ENCODE measurements around the gene METTL23. TPM values are rescaled to one million over a fixed set of nuclear protein-coding genes. Genes with fewer than 3 reads are reported as not detected.

The METTL23 gene
- polyA plus RNA-seq, 3 donors = 37.9 to 71.3 (median 56.5) TPM

DNA sequence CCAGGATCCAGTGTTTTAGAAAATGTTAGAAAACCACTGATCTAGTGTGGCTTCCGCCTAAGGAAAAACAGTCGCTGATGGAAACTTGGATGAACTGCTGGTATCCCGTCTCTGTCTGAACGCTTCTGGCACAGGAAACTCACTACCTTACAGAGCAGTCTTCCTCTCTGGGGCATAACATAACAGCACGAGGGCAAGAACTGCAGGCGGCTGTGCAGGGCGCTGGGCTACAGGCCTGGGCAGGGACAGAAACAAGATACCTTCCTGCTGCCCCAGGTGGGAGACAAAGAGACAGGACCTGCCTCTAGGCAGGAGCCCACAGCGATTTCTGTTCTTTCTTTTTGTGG, 26.4 kb upstream of the METTL23 start:
- Histone ChIP-seq H3K79me2 (ENCODE audit: insufficient read depth, low read length) (no peaks in the 10 kb centered on the region), H4K20me1 (ENCODE audit: insufficient read depth, low read length) (no peaks in the 10 kb centered on the region), H2AFZ (ENCODE audit: insufficient read depth, low read depth, low read length, poor library complexity, severe bottlenecking) (no peak overlapping the region), H3K9me3 (replicated peaks in 1 of 2; ENCODE audit: control insufficient read depth in 1 of 2, insufficient read depth in 1 of 2, low read length in 2 of 2) (no peaks in the 10 kb centered on the region), H3K4me1 (ENCODE audit: control insufficient read depth in 1 of 2, insufficient read depth in 2 of 2, low read length in 2 of 2) (no peaks in the 10 kb centered on the region), H3K9ac (ENCODE audit: insufficient read depth, low read length, poor library complexity, severe bottlenecking) (no peak overlapping the region), H3K4me2 (replicated peaks; ENCODE audit: extremely low read depth, low read length, poor library complexity, severe bottlenecking) (no peak overlapping the region), H3K4me3 (replicated peaks in 1 of 3; ENCODE audit: low read depth in 2 of 3, low read length in 3 of 3) (no peak overlapping the region), H3K27me3 (ENCODE audit: control insufficient read depth in 2 of 2, insufficient read depth in 2 of 2, low read length in 2 of 2) (no peaks in the 10 kb centered on the region), H3K36me3 (replicated peaks in 1 of 2; ENCODE audit: control insufficient read depth in 1 of 2, insufficient read depth in 2 of 2, low read length in 2 of 2) (no peaks in the 10 kb centered on the region), H3K27ac (ENCODE audit: low read depth in 1 of 2, low read length in 2 of 2) (no peak overlapping the region)
- 90% methylated on average over 8 of the region's 8 CpGs for WGBS (ENCODE audit: insufficient coverage)
- Mint-ChIP-seq H3K36me3 (no peaks in the 10 kb centered on the region), H3K27me3 (ENCODE audit: low read depth in 3 of 3) (peaks cover 0 to 12% (median 8%) of the 10 kb centered on the region in 3 donors), H3K9me3 (no peaks in the 10 kb centered on the region), H3K4me3 (no peak overlapping the region), H3K27ac (no peak overlapping the region), H3K4me1 (peaks cover 4% of the 10 kb centered on the region)
- intact Hi-C loops (cut with micrococcal nuclease) = loop anchor here in 1 of 2 donors (10.0 kb wide), 1 partner anchor 175 kb away; no protein-coding TSS in a partner anchor
- DNase-seq = no peak
- TF ChIP-seq, protein P1, sequence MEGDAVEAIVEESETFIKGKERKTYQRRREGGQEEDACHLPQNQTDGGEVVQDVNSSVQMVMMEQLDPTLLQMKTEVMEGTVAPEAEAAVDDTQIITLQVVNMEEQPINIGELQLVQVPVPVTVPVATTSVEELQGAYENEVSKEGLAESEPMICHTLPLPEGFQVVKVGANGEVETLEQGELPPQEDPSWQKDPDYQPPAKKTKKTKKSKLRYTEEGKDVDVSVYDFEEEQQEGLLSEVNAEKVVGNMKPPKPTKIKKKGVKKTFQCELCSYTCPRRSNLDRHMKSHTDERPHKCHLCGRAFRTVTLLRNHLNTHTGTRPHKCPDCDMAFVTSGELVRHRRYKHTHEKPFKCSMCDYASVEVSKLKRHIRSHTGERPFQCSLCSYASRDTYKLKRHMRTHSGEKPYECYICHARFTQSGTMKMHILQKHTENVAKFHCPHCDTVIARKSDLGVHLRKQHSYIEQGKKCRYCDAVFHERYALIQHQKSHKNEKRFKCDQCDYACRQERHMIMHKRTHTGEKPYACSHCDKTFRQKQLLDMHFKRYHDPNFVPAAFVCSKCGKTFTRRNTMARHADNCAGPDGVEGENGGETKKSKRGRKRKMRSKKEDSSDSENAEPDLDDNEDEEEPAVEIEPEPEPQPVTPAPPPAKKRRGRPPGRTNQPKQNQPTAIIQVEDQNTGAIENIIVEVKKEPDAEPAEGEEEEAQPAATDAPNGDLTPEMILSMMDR (IDR thresholded peaks at IDR 0.05) = no peak

DNA sequence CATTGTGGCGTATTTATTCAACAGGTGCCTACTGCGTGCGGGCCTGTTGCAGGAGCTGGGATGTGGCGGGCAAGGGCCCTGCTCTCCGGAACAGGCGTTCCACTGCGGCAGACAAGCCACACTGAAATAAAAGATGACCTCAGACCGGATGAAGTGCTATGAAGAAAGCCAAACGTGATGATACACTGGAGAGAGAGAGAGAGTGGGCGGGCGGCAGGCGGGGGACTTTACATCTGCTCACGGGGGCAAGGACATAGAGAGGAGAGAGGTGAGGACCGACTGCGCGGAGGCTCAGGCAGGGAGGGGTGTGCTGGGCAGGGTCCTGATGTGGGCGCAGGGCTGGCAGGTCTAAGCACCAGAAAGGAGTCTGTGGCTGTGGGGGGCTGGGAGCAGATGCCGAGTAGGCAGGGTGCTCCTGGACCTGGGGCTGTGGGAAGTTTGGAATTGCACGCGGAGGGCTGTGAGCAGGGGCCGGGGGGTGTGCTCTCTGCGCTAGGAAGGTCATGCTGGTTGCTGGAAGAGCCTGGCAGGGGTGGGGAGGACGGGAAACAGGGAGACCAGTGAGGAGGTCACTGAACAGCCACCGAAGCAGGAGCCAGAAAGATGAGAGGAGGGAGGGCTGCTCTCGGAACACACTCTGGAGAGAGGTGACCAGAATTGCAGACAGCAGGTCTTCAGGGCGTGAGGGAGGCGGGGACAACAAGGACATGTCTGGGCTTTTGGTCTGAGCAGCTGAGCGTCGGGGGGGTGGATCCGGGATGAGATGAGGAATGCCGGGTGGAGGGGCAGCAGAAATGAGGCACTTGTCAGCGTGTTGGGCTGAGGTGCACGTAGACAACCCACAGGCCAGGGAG, 25.8 kb upstream of the METTL23 start:
- Histone ChIP-seq H3K4me1 (ENCODE audit: control insufficient read depth in 1 of 2, insufficient read depth in 2 of 2, low read length in 2 of 2) (no peaks in the 10 kb centered on the region), H2AFZ (ENCODE audit: insufficient read depth, low read depth, low read length, poor library complexity, severe bottlenecking) (no peak overlapping the region)
- 96% methylated on average over 29 of the region's 33 CpGs for WGBS (ENCODE audit: insufficient coverage)

More for the DNA sequence above, 25.8 kb upstream of the METTL23 start:
- Histone ChIP-seq H3K4me2 (replicated peaks; ENCODE audit: extremely low read depth, low read length, poor library complexity, severe bottlenecking) (no peak overlapping the region), H3K9ac (ENCODE audit: insufficient read depth, low read length, poor library complexity, severe bottlenecking) (no peak overlapping the region), H3K27ac (ENCODE audit: low read depth in 1 of 2, low read length in 2 of 2) (no peak overlapping the region), H3K36me3 (replicated peaks in 1 of 2; ENCODE audit: control insufficient read depth in 1 of 2, insufficient read depth in 2 of 2, low read length in 2 of 2) (no peaks in the 10 kb centered on the region), H3K9me3 (replicated peaks in 1 of 2; ENCODE audit: control insufficient read depth in 1 of 2, insufficient read depth in 1 of 2, low read length in 2 of 2) (no peaks in the 10 kb centered on the region), H3K27me3 (ENCODE audit: control insufficient read depth in 2 of 2, insufficient read depth in 2 of 2, low read length in 2 of 2) (no peaks in the 10 kb centered on the region), H4K20me1 (ENCODE audit: insufficient read depth, low read length) (no peaks in the 10 kb centered on the region), H3K4me3 (replicated peaks in 1 of 3; ENCODE audit: low read depth in 2 of 3, low read length in 3 of 3) (no peak overlapping the region), H3K79me2 (ENCODE audit: insufficient read depth, low read length) (no peaks in the 10 kb centered on the region)
- no peak for DNase-seq
- H3K4me1 Mint-ChIP-seq = peaks cover 4% of the 10 kb centered on the region
- intact Hi-C loops (cut with micrococcal nuclease) = loop anchor here in 1 of 2 donors (10.0 kb wide), 1 partner anchor 176 kb away; no protein-coding TSS in a partner anchor
- no peaks in the 10 kb centered on the region for H3K36me3 Mint-ChIP-seq
- no peak overlapping the region for H3K4me3 Mint-ChIP-seq
- TF ChIP-seq, protein P1 (IDR thresholded peaks at IDR 0.05) = no peak
- no peaks in the 10 kb centered on the region for H3K9me3 Mint-ChIP-seq
- H3K27me3 Mint-ChIP-seq (ENCODE audit: low read depth in 3 of 3) = peaks cover 0 to 9% (median 8%) of the 10 kb centered on the region in 3 donors
- peak overlapping the region in 1 of 7 donors; percentile 21 for H3K27ac Mint-ChIP-seq

All from CD14-positive monocyte (primary cell).